ENCODE data around the gene COL4A2. TPM values are rescaled to one million over a fixed set of nuclear protein-coding genes. Genes with fewer than 3 reads are reported as not detected.
"Not testable (repeated sequence)": the region's sequence is repeated elsewhere in the genome, so short reads cannot be mapped to it uniquely, and the experiment has no call there.

The COL4A2 gene
- total RNA-seq, 2 experiments from 2014 or later = not detected

GRCh38 chr13:110476220-110476617 lies 169.1 kb downstream of the COL4A2 start:
- ATAC-seq = no peak
- Mint-ChIP-seq H3K27me3 (ENCODE audit: low read depth) (peaks cover 3% of the 10 kb centered on the region), H3K9me3 (ENCODE audit: insufficient read depth) (no peaks in the 10 kb centered on the region), H3K4me1 (ENCODE audit: low read depth) (peaks cover 2% of the 10 kb centered on the region), H3K36me3 (ENCODE audit: low read depth) (no peaks in the 10 kb centered on the region), H3K4me3 (no peak overlapping the region), H3K27ac (no peak overlapping the region)
- no peak for DNase-seq
- ChIA-PET POLR2A (no interaction called here), CTCF (no interaction called here)

- no peaks in the 10 kb centered on the region for H3K27me3 Mint-ChIP-seq (ENCODE audit: low read depth)
- no peaks in the 10 kb centered on the region for H3K4me1 Mint-ChIP-seq (ENCODE audit: low read depth)
- CTCF ChIA-PET = interaction anchor here (1.0 kb wide), 1 partner anchor 347 kb away, joined by 3 read pairs; no protein-coding TSS in a partner anchor
- H3K36me3 Mint-ChIP-seq (ENCODE audit: low read depth) = no peaks in the 10 kb centered on the region
- POLR2A ChIA-PET = no interaction called here
- H3K27ac Mint-ChIP-seq = no peak overlapping the region
- DNase-seq (no peak), ATAC-seq (no peak)
- H3K4me3 Mint-ChIP-seq = no peak overlapping the region
- H3K9me3 Mint-ChIP-seq (ENCODE audit: insufficient read depth) = no peaks in the 10 kb centered on the region
These were observed 170.7 kb downstream of the COL4A2 start for GRCh38 chr13:110477706-110478245.

- no peaks in the 10 kb centered on the region for H3K36me3 Mint-ChIP-seq (ENCODE audit: low read depth)
- H3K27me3 Mint-ChIP-seq (ENCODE audit: low read depth) = no peaks in the 10 kb centered on the region
- no peak overlapping the region for H3K27ac Mint-ChIP-seq
- H3K4me3 Mint-ChIP-seq = no peak overlapping the region
- ATAC-seq (no peak), DNase-seq (no peak)
- H3K4me1 Mint-ChIP-seq (ENCODE audit: low read depth) = no peaks in the 10 kb centered on the region
- CTCF ChIA-PET = interaction anchor here (1.0 kb wide), 1 partner anchor 346 kb away, joined by 3 read pairs; no protein-coding TSS in a partner anchor
- POLR2A ChIA-PET = no interaction called here
- no peaks in the 10 kb centered on the region for H3K9me3 Mint-ChIP-seq (ENCODE audit: insufficient read depth)
These were observed 171.5 kb downstream of the COL4A2 start for GRCh38 chr13:110478405-110479214.

- Mint-ChIP-seq H3K9me3 (ENCODE audit: insufficient read depth) (no peaks in the 10 kb centered on the region), H3K27me3 (ENCODE audit: low read depth) (no peaks in the 10 kb centered on the region), H3K4me3 (no peak overlapping the region), H3K4me1 (ENCODE audit: low read depth) (no peaks in the 10 kb centered on the region), H3K27ac (no peak overlapping the region), H3K36me3 (ENCODE audit: low read depth) (no peaks in the 10 kb centered on the region)
- ChIA-PET POLR2A (no interaction called here), CTCF (no interaction called here)
- ATAC-seq (no peak), DNase-seq (no peak)
These were observed 172.1 kb downstream of the COL4A2 start for GRCh38 chr13:110479215-110479545.

- DNase-seq = no peak
These were observed 172.6 kb downstream of the COL4A2 start for GRCh38 chr13:110479648-110480047.

GRCh38 chr13:110480161-110480560 lies 173.1 kb downstream of the COL4A2 start:
- H3K27me3 Mint-ChIP-seq (ENCODE audit: low read depth) = no peaks in the 10 kb centered on the region
- no peaks in the 10 kb centered on the region for H3K36me3 Mint-ChIP-seq (ENCODE audit: low read depth)
- CTCF ChIA-PET = no interaction called here
- DNase-seq (no peak), ATAC-seq (no peak)
- no peak overlapping the region for H3K27ac Mint-ChIP-seq
- no peaks in the 10 kb centered on the region for H3K4me1 Mint-ChIP-seq (ENCODE audit: low read depth)
- H3K9me3 Mint-ChIP-seq (ENCODE audit: insufficient read depth) = no peaks in the 10 kb centered on the region
- H3K4me3 Mint-ChIP-seq = no peak overlapping the region
- POLR2A ChIA-PET = no interaction called here

More at GRCh38 chr13:110479648-110480047, 172.6 kb downstream of the COL4A2 start:
- H3K9me3 Mint-ChIP-seq (ENCODE audit: insufficient read depth) = no peaks in the 10 kb centered on the region
- no peaks in the 10 kb centered on the region for H3K27me3 Mint-ChIP-seq (ENCODE audit: low read depth)
- H3K36me3 Mint-ChIP-seq (ENCODE audit: low read depth) = no peaks in the 10 kb centered on the region
- CTCF ChIA-PET = no interaction called here
- no peak for ATAC-seq
- H3K4me3 Mint-ChIP-seq = no peak overlapping the region
- no peak overlapping the region for H3K27ac Mint-ChIP-seq
- H3K4me1 Mint-ChIP-seq (ENCODE audit: low read depth) = no peaks in the 10 kb centered on the region
- POLR2A ChIA-PET = no interaction called here

- H3K9me3 Mint-ChIP-seq (ENCODE audit: insufficient read depth) = no peaks in the 10 kb centered on the region
- POLR2A ChIA-PET = no interaction called here
- DNase-seq (no peak), ATAC-seq (no peak)
- H3K36me3 Mint-ChIP-seq (ENCODE audit: low read depth) = no peaks in the 10 kb centered on the region
- CTCF ChIA-PET = no interaction called here
- no peak overlapping the region for H3K27ac Mint-ChIP-seq
- no peaks in the 10 kb centered on the region for H3K4me1 Mint-ChIP-seq (ENCODE audit: low read depth)
- no peaks in the 10 kb centered on the region for H3K27me3 Mint-ChIP-seq (ENCODE audit: low read depth)
- H3K4me3 Mint-ChIP-seq = no peak overlapping the region
These were observed 176.4 kb downstream of the COL4A2 start for GRCh38 chr13:110483386-110483968.

- H3K27ac Mint-ChIP-seq = no peak overlapping the region
- H3K9me3 Mint-ChIP-seq (ENCODE audit: insufficient read depth) = no peaks in the 10 kb centered on the region
- DNase-seq (no peak), ATAC-seq (no peak)
- H3K27me3 Mint-ChIP-seq (ENCODE audit: low read depth) = no peaks in the 10 kb centered on the region
- H3K4me1 Mint-ChIP-seq (ENCODE audit: low read depth) = no peaks in the 10 kb centered on the region
- no peak overlapping the region for H3K4me3 Mint-ChIP-seq
- CTCF ChIA-PET = no interaction called here
- no peaks in the 10 kb centered on the region for H3K36me3 Mint-ChIP-seq (ENCODE audit: low read depth)
- POLR2A ChIA-PET = no interaction called here
These were observed 177.4 kb downstream of the COL4A2 start for GRCh38 chr13:110484290-110485048.

- H3K9me3 Mint-ChIP-seq (ENCODE audit: insufficient read depth) = no peaks in the 10 kb centered on the region
- ATAC-seq (no peak), DNase-seq (no peak)
- CTCF ChIA-PET = interaction anchor here (1.0 kb wide), 1 partner anchor 9 kb away, joined by 3 read pairs; no protein-coding TSS in a partner anchor
- POLR2A ChIA-PET = no interaction called here
- no peaks in the 10 kb centered on the region for H3K36me3 Mint-ChIP-seq (ENCODE audit: low read depth)
- no peak overlapping the region for H3K27ac Mint-ChIP-seq
- H3K4me1 Mint-ChIP-seq (ENCODE audit: low read depth) = no peaks in the 10 kb centered on the region
- no peaks in the 10 kb centered on the region for H3K27me3 Mint-ChIP-seq (ENCODE audit: low read depth)
- H3K4me3 Mint-ChIP-seq = no peak overlapping the region
These were observed 178.5 kb downstream of the COL4A2 start for GRCh38 chr13:110485604-110486003.

- H3K36me3 Mint-ChIP-seq (ENCODE audit: low read depth) = no peaks in the 10 kb centered on the region
- no peak overlapping the region for H3K27ac Mint-ChIP-seq
- no peaks in the 10 kb centered on the region for H3K27me3 Mint-ChIP-seq (ENCODE audit: low read depth)
- ATAC-seq (no peak), DNase-seq (no peak)
- H3K4me3 Mint-ChIP-seq = no peak overlapping the region
- no peaks in the 10 kb centered on the region for H3K4me1 Mint-ChIP-seq (ENCODE audit: low read depth)
- H3K9me3 Mint-ChIP-seq (ENCODE audit: insufficient read depth) = no peaks in the 10 kb centered on the region
- ChIA-PET POLR2A (no interaction called here), CTCF (interaction anchor here (1.0 kb wide), 1 partner anchor 9 kb away, joined by 3 read pairs; no protein-coding TSS in a partner anchor)
These were observed 179.1 kb downstream of the COL4A2 start for GRCh38 chr13:110486061-110486715.

GRCh38 chr13:110486880-110487279 lies 179.8 kb downstream of the COL4A2 start:
- H3K27me3 Mint-ChIP-seq (ENCODE audit: low read depth); ATAC-seq; H3K36me3 Mint-ChIP-seq (ENCODE audit: low read depth); DNase-seq; CTCF ChIA-PET; H3K4me3 Mint-ChIP-seq; H3K27ac Mint-ChIP-seq; H3K4me1 Mint-ChIP-seq (ENCODE audit: low read depth); H3K9me3 Mint-ChIP-seq (ENCODE audit: insufficient read depth); POLR2A ChIA-PET: not testable (repeated sequence)

Measured in activated CD8-positive, alpha-beta T cell treated with anti-CD3 and anti-CD28 coated beads, Interleukin-2, amount 10 ng/mL, durations not matched to agents 7 days and 5 days (primary cell).